Measurements from ENCODE around the gene TRAPPC10. TPM values are rescaled to one million over a fixed set of nuclear protein-coding genes. Genes with fewer than 3 reads are reported as not detected.
A peak's percentile ranks its signal among the peaks of the same experiment; 100 is the strongest.

The TRAPPC10 gene
- total and polyA plus RNA-seq, 5 experiments from 2014 or later = 17.7 to 107 (median 33.1) TPM

DNA sequence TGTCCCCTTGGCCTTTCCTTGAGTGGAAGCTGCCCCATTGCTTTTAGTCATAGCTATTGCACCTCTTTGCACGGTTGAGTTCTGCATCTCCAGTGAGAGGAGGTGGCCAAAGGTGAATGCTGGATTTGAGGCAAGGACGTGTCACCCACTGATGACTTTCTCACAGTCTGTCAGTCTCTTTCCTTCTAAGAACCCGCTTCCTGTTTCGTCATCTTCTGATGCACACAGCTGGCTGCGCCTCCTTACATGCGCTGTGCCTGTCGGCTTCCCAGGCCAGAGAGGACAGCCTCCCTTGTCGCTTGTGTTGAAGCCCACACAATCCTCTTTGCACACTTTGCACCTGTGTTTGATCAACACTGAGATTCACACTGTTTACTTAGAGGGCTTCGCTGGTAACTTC lies 53.3 kb downstream of the TRAPPC10 start:
- H3K27ac Mint-ChIP-seq = peak overlapping the region; percentile 81 to 99 (median 98)
- POLR2A ChIA-PET = interaction anchor here (0.5 to 3.0 kb wide), 4 partner anchors 18 to 269 kb away, joined by 3 to 27 read pairs (median 4); partner anchors contain the start of gene TRAPPC10
- peak; percentile 58 to 93 (median 82) for DNase-seq
- no peaks in the 10 kb centered on the region for H3K9me3 Mint-ChIP-seq
- no peaks in the 10 kb centered on the region for H3K27me3 Mint-ChIP-seq
- peaks cover 0 to 80% (median 17%) of the 10 kb centered on the region in 3 donors for H3K36me3 Mint-ChIP-seq
- peak; percentile 92 to 97 for ATAC-seq
- peaks cover 26 to 48% (median 43%) of the 10 kb centered on the region in 4 donors for H3K4me1 Mint-ChIP-seq
- peak overlapping the region; percentile 56 to 81 (median 74) for H3K4me3 Mint-ChIP-seq

DNA sequence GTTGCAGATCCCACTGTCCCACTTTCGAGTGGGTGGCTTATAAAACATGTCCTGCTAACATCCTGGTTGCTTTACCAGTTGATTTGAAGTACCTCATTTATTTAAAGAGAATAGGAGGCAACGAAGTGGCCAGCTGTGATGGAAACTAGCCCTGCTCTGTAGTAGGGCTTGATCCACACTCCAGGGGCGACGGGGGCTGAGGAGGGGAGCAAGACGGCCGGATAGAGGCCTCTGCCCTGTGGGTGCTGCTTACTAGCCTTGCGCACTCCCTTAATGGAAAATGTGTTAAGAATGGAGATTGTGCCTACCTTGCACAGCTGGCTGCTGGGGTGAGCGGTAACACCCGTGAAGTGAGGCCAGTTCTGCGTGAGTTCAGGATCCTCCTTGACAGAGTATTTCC lies 54.0 kb downstream of the TRAPPC10 start:
- H3K36me3 Mint-ChIP-seq = peaks cover 0 to 79% (median 17%) of the 10 kb centered on the region in 3 donors
- H3K4me1 Mint-ChIP-seq = peaks cover 26 to 48% (median 43%) of the 10 kb centered on the region in 4 donors

DNA sequence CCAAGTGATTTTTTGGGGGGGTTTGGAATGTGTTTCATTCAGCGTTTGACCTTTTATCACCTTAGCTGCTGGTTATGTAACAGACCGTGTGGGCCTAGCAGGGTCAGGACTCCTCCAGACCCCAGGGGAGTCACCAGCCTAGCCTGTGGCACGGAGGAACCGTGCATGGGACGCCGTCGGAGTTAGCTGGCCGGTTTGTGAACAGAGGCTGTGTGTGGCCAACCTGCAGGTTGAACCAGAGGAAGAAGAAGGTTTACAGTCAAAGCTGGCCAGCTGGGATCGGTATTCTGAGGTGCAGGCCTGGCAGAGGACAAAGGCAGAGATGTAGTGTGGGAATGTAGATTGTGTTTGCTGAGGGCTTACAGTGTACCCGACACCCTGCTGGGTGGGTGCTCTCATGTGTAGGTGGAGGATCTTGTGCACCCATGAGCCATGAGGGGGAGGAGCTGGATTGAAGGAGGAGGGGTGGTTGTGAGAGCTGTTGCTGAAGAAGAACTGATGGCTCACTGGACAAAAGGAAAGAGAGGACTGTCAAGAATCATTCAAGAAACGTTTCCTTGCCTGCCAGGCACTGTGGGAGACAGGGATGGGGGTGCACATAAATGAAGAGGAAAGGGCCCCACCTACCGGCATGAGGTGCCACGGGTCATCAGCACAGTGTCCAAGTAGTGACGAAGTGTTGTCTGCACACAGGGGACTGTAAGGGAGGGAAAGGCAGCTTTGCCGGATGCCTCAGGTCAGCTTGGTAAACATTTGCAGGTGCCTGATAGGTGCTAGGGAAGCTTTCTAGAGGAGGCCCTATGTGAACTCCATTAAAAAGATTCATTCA lies 55.1 kb downstream of the TRAPPC10 start:
- H3K27ac Mint-ChIP-seq = peak overlapping the region; percentile 49 to 99 (median 94)
- ATAC-seq (no peak), DNase-seq (no peak)
- POLR2A ChIA-PET = interaction anchor here (1.1 to 3.0 kb wide), 3 partner anchors 10 to 26 kb away, joined by 3 to 27 read pairs (median 5); no protein-coding TSS in a partner anchor
- H3K4me1 Mint-ChIP-seq = peaks cover 26 to 48% (median 43%) of the 10 kb centered on the region in 4 donors
- H3K27me3 Mint-ChIP-seq = no peaks in the 10 kb centered on the region
- H3K4me3 Mint-ChIP-seq = no peak overlapping the region
- no peaks in the 10 kb centered on the region for H3K9me3 Mint-ChIP-seq
- peaks cover 0 to 82% (median 17%) of the 10 kb centered on the region in 3 donors for H3K36me3 Mint-ChIP-seq

More for the DNA sequence above, 54.0 kb downstream of the TRAPPC10 start:
- DNase-seq (no peak), ATAC-seq (no peak)
- Mint-ChIP-seq H3K27ac (peak overlapping the region; percentile 81 to 99 (median 98)), H3K9me3 (no peaks in the 10 kb centered on the region), H3K27me3 (no peaks in the 10 kb centered on the region), H3K4me3 (peak overlapping the region in 8 of 10 donors; percentile 29 to 76 (median 74))
- POLR2A ChIA-PET = interaction anchor here (0.6 to 3.0 kb wide), 4 partner anchors 18 to 202 kb away, joined by 3 to 27 read pairs (median 6); partner anchors contain the start of gene TRAPPC10

DNA sequence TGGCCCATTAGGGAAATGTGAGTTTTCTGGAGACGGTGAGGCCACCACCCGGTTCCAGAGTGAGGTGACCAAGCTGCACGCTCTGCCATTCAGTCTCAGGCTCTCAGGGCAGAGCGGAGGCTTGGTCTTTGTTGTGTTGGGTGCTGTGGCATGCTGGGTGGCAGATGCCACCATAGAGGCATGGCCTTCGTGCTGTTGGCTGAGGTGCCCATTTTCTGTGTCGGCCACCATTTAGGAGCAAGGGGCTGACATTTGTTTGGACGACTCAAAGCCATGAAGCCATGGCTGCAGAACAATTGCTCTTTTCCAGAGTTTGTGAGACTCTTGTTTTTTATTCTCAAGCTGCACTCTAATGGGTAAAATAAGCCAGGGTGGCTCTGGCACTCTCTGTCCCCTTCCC lies 58.3 kb downstream of the TRAPPC10 start:
- no peak overlapping the region for H3K4me3 Mint-ChIP-seq
- ATAC-seq (no peak), DNase-seq (no peak)
- peaks cover 0 to 81% (median 17%) of the 10 kb centered on the region in 3 donors for H3K36me3 Mint-ChIP-seq
- no peaks in the 10 kb centered on the region for H3K9me3 Mint-ChIP-seq
- POLR2A ChIA-PET = no interaction called here
- H3K27ac Mint-ChIP-seq = peak overlapping the region in 1 of 10 donors; percentile 21
- no peaks in the 10 kb centered on the region for H3K27me3 Mint-ChIP-seq
- peaks cover 26 to 43% (median 37%) of the 10 kb centered on the region in 4 donors for H3K4me1 Mint-ChIP-seq

DNA sequence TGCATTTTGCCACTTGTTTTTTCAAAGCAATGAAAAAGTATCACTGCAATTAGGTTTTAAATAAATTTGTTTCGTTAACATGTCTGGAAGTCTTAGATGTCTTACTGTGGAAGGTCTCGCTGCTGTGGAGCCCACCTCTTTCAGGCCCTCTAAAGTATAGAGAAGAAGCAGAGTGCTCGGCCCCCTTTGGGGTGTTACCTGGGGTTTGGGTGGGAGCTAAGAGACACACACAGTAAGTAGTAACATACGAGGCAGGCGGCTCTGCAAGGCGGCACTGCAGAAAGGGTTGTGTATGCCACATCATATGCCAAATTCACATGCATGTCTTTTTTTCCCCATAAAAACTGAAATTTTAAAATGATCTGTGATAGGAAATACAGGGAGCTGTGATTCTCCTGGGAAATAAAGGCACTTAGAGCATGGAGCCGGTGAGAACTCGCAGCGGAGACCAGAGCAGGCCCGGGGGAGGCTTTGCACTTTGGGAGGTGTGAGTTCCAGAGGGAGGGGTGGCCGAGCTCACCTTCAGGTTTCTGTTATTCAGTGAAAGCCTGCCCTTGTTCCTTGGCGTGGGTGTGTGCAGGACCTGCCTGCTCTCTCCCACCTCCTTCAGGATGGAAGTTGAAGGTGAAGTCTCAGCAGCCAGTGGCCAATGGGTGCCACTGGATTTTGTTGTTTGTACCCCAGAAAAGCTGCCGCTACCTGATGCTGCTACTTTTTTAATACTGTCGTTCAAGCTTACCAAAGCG lies 59.4 kb downstream of the TRAPPC10 start:
- POLR2A ChIA-PET = no interaction called here
- Mint-ChIP-seq H3K4me1 (peaks cover 18 to 34% (median 26%) of the 10 kb centered on the region in 4 donors), H3K4me3 (no peak overlapping the region), H3K27me3 (no peaks in the 10 kb centered on the region), H3K27ac (peak overlapping the region in 4 of 10 donors; percentile 52 to 84 (median 66)), H3K36me3 (peaks cover 4 to 78% (median 11%) of the 10 kb centered on the region in 3 donors), H3K9me3 (no peaks in the 10 kb centered on the region)
- ATAC-seq (no peak), DNase-seq (no peak)

DNA sequence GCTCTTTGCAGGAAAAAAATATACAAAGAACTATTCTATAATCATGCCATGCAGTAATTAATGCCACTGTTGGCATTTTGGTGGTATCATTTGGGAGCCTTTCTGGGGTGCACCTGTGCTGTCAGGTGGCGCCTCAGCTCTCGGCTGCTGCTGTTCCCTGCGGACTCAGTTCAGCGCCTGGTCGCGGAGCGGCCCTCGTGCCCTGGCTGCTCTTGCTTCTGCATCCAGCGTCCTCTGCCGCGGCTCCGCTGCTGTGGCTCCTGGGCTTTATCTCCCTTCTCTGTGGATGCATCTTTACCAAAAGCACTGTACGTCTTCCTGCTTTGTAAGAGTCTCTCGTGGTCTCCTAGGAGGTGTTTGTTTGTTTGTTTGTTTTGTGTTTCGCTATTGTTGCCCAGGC lies 60.0 kb downstream of the TRAPPC10 start:
- H3K4me3 Mint-ChIP-seq = no peak overlapping the region
- no peaks in the 10 kb centered on the region for H3K27me3 Mint-ChIP-seq
- H3K4me1 Mint-ChIP-seq = peaks cover 15 to 31% (median 22%) of the 10 kb centered on the region in 4 donors
- H3K9me3 Mint-ChIP-seq = no peaks in the 10 kb centered on the region
- H3K36me3 Mint-ChIP-seq = peaks cover 4 to 78% (median 9%) of the 10 kb centered on the region in 3 donors
- DNase-seq = no peak
- peak overlapping the region in 2 of 10 donors; percentile 62 to 85 for H3K27ac Mint-ChIP-seq
- no peak for ATAC-seq
- POLR2A ChIA-PET = no interaction called here

DNA sequence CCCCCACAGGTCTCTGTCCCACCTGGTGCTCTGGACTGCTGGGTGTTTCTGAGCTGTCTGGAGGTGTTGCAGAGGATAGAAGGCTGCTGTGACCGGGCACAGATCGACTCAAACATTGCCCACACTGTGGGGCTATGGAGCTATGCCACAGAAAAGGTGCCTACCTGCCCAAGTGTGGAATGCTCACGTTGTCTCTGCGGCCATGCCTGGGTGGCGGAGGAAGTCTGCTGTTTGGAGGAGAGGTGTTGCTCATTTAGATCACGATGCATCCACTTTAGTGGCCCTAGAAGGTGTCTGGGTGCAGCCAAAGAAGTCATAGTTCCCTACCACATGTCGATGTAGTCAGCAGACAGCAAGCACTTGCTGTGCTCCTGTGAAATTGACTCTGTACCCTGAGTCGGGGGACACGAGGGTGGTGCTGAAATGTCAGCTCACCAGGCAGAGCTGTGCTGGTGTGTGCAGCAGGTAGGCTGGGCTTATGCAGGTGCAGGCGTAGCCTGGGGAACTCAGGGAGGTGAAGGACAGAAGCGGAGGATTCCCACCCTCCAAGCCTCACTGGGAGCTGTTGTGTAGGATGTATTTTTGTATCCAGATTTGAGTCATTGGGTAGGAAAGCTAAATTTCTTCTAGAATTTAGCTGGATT lies 62.3 kb downstream of the TRAPPC10 start:
- Mint-ChIP-seq H3K4me3 (peak overlapping the region in 6 of 10 donors; percentile 24 to 55 (median 48)), H3K36me3 (peaks cover 4 to 81% (median 17%) of the 10 kb centered on the region in 3 donors)
- ATAC-seq = peak; percentile 92 to 93

DNA sequence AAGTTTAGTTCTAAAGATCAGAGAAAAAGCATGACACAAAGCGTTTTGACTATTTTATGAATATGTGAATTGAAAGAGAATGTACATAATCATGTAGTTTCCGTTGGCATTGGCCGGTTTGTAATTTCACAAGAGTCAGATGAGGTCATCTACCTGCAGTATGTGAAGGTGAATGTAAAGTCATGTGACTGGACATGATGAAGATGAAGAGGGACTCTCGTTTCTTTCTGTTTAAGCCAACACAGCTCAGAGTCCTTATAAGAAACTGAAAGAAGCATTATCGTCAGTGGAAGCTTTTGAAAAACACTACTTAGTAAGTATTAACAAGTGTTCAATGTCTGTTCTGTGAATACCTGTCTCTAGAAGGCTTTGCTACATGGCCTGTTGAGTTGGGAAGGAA lies 64.2 kb downstream of the TRAPPC10 start:
- DNase-seq (no peak), ATAC-seq (no peak)
- H3K27ac Mint-ChIP-seq = peak overlapping the region in 8 of 10 donors; percentile 18 to 71 (median 42)
- H3K4me3 Mint-ChIP-seq = no peak overlapping the region
- H3K27me3 Mint-ChIP-seq = no peaks in the 10 kb centered on the region
- H3K4me1 Mint-ChIP-seq = peaks cover 22 to 52% (median 38%) of the 10 kb centered on the region in 4 donors
- H3K36me3 Mint-ChIP-seq = peaks cover 8 to 86% (median 19%) of the 10 kb centered on the region in 3 donors
- H3K9me3 Mint-ChIP-seq = no peaks in the 10 kb centered on the region
- POLR2A ChIA-PET = interaction anchor here (1.0 kb wide), 1 partner anchor 10 kb away, joined by 3 read pairs; no protein-coding TSS in a partner anchor

More for the DNA sequence above, 62.3 kb downstream of the TRAPPC10 start:
- H3K9me3 Mint-ChIP-seq = no peaks in the 10 kb centered on the region
- POLR2A ChIA-PET = interaction anchor here (0.7 to 3.7 kb wide), 4 partner anchors 10 to 15 kb away, joined by 3 to 19 read pairs (median 7); no protein-coding TSS in a partner anchor
- DNase-seq = peak in 8 of 10 donors; percentile 15 to 72 (median 55)
- no peaks in the 10 kb centered on the region for H3K27me3 Mint-ChIP-seq
- H3K4me1 Mint-ChIP-seq = peaks cover 17 to 41% (median 29%) of the 10 kb centered on the region in 4 donors
- H3K27ac Mint-ChIP-seq = peak overlapping the region; percentile 34 to 94 (median 84)

DNA sequence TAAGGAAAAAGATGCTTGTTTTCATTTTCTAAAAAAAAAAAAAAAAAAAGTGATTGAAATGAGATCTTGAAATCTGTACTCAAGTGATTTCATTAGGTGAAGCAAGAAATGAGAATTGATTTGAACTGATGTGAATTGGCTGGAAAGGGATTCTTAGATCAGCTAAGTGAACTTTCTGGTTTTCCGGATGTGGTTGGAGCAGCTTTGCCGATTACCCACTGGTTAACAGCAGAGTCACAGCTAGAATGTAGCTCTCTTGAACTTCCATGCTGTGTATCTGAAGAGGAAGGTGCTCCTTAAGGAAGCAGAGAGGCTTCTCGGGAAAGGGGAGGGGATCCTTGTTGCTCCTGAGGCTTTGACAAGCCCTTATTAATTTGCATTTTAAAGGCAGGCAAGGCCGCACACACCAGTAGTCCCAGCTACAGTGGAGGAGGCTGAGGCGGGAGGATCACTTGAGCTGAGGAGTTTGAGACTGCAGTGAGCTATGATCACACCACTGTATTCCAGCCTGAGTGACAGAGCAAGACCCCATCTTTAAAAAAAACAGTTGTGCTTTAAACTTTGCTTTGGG lies 66.4 kb downstream of the TRAPPC10 start:
- Mint-ChIP-seq H3K9me3 (no peaks in the 10 kb centered on the region), H3K36me3 (peaks cover 8 to 80% (median 32%) of the 10 kb centered on the region in 3 donors), H3K27me3 (no peaks in the 10 kb centered on the region), H3K27ac (peak overlapping the region; percentile 56 to 99 (median 80)), H3K4me1 (peaks cover 29 to 68% (median 58%) of the 10 kb centered on the region in 4 donors), H3K4me3 (peak overlapping the region in 9 of 10 donors; percentile 14 to 70 (median 60))
- POLR2A ChIA-PET = interaction anchor here (1.1 to 2.1 kb wide), 3 partner anchors 9 to 794 kb away, joined by 3 to 10 read pairs (median 3); no protein-coding TSS in a partner anchor
- ATAC-seq (no peak), DNase-seq (no peak)

DNA sequence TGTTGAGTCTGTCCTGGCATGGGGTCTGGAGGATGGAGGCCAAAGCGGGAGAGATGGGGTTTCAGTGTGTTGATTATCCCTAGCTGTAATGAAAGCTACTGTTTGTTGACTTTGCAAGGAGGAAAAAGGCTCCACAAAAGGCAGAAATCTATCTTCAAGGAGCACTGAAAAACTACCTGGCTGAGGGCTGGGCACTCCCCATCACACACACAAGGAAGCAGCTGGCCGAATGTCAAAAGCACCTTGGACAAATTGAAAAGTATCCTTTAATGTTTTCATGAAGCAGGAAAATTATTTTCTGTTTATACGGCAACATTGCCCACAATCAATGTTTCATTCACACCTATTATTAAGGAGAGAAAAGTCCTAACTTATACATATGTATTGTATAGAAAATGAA lies 67.3 kb downstream of the TRAPPC10 start:
- POLR2A ChIA-PET = interaction anchor here (1.1 kb wide), 1 partner anchor 794 kb away, joined by 3 read pairs; no protein-coding TSS in a partner anchor
- DNase-seq (no peak), ATAC-seq (no peak)
- H3K4me3 Mint-ChIP-seq = peak overlapping the region in 2 of 10 donors; percentile 5 to 8
- no peaks in the 10 kb centered on the region for H3K9me3 Mint-ChIP-seq
- no peaks in the 10 kb centered on the region for H3K27me3 Mint-ChIP-seq
- peak overlapping the region in 9 of 10 donors; percentile 15 to 99 (median 67) for H3K27ac Mint-ChIP-seq
- peaks cover 8 to 75% (median 32%) of the 10 kb centered on the region in 3 donors for H3K36me3 Mint-ChIP-seq
- peaks cover 29 to 70% (median 62%) of the 10 kb centered on the region in 4 donors for H3K4me1 Mint-ChIP-seq

DNA sequence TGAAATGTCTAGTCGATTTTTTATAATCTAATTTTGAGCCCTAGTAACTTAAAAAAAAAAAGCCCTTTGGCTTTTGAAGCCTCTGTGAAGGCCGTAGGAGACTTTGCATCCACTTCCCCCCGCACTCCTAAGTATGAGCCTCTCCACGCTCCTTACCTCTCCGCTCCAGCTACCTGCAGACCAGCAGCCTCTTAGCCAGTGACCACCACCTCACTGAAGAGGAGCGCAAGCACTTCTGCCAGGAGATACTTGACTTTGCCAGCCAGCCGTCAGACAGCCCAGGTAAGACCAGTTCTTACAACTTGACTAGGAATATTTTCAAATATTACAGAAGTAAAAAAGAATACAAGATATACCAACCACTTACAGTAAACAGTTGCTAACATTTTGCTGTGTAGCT lies 67.7 kb downstream of the TRAPPC10 start:
- POLR2A ChIA-PET = interaction anchor here (0.6 kb wide), 1 partner anchor 142 kb away, joined by 5 read pairs; no protein-coding TSS in a partner anchor
- Mint-ChIP-seq H3K4me3 (peak overlapping the region in 4 of 10 donors; percentile 24 to 57 (median 50)), H3K36me3 (peaks cover 8 to 72% (median 32%) of the 10 kb centered on the region in 3 donors), H3K27me3 (no peaks in the 10 kb centered on the region), H3K9me3 (no peaks in the 10 kb centered on the region), H3K4me1 (peaks cover 30 to 71% (median 63%) of the 10 kb centered on the region in 4 donors), H3K27ac (peak overlapping the region in 9 of 10 donors; percentile 51 to 99 (median 88))
- ATAC-seq (no peak), DNase-seq (no peak)

All from naive thymus-derived CD8-positive, alpha-beta T cell (primary cell).